ENCODE measurements around the gene FAM168A.

DNA sequence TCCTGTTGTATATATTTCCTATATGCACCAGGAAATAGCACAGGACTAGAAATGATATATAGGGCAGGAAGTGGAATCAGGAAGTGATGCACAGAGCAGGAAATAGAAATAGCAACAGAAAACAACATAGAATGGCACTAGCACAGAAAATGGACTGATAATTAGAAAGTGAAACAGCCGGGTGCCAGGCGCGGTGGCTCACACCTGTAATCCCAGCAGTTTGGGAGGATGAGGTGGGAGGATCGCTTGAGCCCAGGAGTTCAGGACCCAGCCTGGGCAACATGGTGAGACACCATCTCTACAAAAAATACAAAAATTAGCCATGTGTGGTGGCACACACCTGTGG lies 231.7 kb downstream of the FAM168A start:
- TF ChIP-seq, protein P1, sequence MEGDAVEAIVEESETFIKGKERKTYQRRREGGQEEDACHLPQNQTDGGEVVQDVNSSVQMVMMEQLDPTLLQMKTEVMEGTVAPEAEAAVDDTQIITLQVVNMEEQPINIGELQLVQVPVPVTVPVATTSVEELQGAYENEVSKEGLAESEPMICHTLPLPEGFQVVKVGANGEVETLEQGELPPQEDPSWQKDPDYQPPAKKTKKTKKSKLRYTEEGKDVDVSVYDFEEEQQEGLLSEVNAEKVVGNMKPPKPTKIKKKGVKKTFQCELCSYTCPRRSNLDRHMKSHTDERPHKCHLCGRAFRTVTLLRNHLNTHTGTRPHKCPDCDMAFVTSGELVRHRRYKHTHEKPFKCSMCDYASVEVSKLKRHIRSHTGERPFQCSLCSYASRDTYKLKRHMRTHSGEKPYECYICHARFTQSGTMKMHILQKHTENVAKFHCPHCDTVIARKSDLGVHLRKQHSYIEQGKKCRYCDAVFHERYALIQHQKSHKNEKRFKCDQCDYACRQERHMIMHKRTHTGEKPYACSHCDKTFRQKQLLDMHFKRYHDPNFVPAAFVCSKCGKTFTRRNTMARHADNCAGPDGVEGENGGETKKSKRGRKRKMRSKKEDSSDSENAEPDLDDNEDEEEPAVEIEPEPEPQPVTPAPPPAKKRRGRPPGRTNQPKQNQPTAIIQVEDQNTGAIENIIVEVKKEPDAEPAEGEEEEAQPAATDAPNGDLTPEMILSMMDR (IDR thresholded peaks at IDR 0.05), result no peak
- TF ChIP-seq POLR2A (IDR thresholded peaks at IDR 0.05), result no peak
